Mucosa of descending colon (tissue), 3 donors: ENCODE data around the gene ZBTB47. TPM values are rescaled to one million over a fixed set of nuclear protein-coding genes. Genes with fewer than 3 reads are reported as not detected.
A peak's percentile ranks its signal among the peaks of the same experiment; 100 is the strongest.

Experiments
- ATAC-seq: fragments of 200-7000 bp; cut with Tn5 transposase; one replicate; pipeline ENCODE4 v1.9.1; 2020; ENCODE audit warnings: mild to moderate bottlenecking, moderate library complexity
- DNase-seq, 3 donors: peaks; one replicate each; pipeline ENCODE4 v3.0.0-alpha.2; 2020
- H3K36me3 ChIP-seq: fragments of 200-600 bp; one replicate; pipeline ENCODE4 v1.8.0; 2021; ENCODE audit warnings: low read depth, mild to moderate bottlenecking
- H3K4me1 ChIP-seq: fragments of 200-600 bp; one replicate; pipeline ENCODE4 v1.8.0; 2021; ENCODE audit warnings: low read depth, mild to moderate bottlenecking
- H3K4me3 ChIP-seq: fragments of 200-600 bp; one replicate; pipeline ENCODE4 v1.8.0; 2021; ENCODE audit warnings: mild to moderate bottlenecking
- H3K9me3 ChIP-seq: fragments of 200-600 bp; one replicate; pipeline ENCODE4 v1.8.0; 2021; ENCODE audit warnings: mild to moderate bottlenecking
- CTCF ChIP-seq: fragments of 200-600 bp; IDR thresholded peaks from one replicate; pipeline ENCODE4 v1.8.0; 2022; ENCODE audit warnings: antibody characterized with exemption, mild to moderate bottlenecking
- intact Hi-C, 2 donors: fragments of 100-400 bp; cut with DNase I in 1 of 2; cut with micrococcal nuclease in 1 of 2; formaldehyde crosslinking; loops; one replicate each; pipeline versions ENCODE4 v1.11.0 to v1.11.1; 2022; cut with DNase I, micrococcal nuclease
- total RNA-seq, 3 donors: library from RNA; stranded (reverse); fragmentation: NEBNext Ultra II Directional in 2 of 3; extraction: Animal tissue kit (Norgen Biotek cat#: 25700) in 2 of 3; gene quantifications; one replicate each; pipeline versions ENCODE4 v1.2.1 to v1.2.4, GENCODE V29; 2021 to 2023
- donor health status: DM: no; HTN: no; CAD: no; lungs with moderate emphysema.
- donor health status: DM: no; HTN: no; CAD: no.
- donor health status: DM: no; HTN: yes; CAD: no.

Gene ZBTB47
- total RNA-seq, 3 donors from 2014 or later: 3.1 to 45.5 (median 12.4) TPM

DNA sequence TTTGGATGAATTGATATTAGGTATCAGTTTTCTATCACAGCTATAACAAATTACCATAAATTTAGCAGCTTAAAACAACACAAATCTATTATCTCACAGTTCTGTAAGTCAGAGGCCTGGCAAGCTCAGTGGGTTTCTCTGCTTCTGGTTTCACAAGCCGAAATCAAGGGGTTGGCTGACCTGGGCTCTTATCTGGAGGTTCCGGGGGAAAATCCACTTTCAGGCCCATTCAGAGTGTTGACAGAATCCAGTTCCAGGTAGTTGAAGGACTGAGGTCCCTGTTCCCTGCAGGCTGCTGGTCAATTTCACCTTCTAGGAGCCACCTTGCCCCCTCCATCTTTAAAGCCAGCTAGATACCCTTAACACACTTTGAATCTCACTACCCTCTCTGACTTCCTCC is 60.2 kb downstream of the ZBTB47 start:
- intact Hi-C loops: no loop called here
- DNase-seq (no peak), ATAC-seq (no peak)
- Histone ChIP-seq H3K36me3 (no peaks in the 10 kb centered on the region), H3K9me3 (no peaks in the 10 kb centered on the region), H3K4me1 (no peaks in the 10 kb centered on the region), H3K4me3 (no peak overlapping the region)
- no peak for TF ChIP-seq CTCF

DNA sequence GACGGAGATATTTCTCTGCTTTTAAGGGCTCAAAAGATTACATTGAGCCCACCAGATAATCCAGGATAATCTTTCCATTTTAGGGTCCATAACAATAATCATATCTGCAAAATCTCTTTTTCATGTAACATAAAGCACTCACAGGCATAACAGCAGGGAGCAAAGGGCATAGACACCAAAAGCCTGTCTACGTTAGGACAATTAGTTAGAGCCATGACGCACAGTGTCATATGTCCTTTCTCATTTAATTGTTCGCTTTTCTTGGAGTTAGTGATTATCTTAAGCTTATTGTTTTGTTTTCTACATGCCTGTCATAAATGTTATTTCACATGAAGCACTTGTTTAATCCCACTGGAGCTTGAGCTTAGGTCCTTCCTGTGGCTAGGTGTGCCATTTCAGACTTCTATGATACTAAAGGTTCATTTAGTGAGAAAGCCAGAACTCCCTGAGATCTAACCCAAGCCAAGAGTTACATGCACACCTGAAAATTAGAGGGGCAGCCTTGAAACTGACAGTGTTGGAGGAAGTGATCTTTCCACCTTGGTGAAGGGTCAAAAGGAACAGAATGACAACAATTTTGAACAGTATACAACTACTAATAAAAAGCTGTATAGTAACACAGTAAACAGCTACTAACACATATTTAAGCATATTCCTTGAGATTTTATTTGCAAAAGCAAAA is 60.8 kb downstream of the ZBTB47 start:
- no peaks in the 10 kb centered on the region for H3K9me3 ChIP-seq
- no peaks in the 10 kb centered on the region for H3K36me3 ChIP-seq
- no peak for TF ChIP-seq CTCF
- intact Hi-C loops: no loop called here
- no peak overlapping the region for H3K4me3 ChIP-seq
- ATAC-seq (peak; percentile 62), DNase-seq (no peak)
- H3K4me1 ChIP-seq: no peaks in the 10 kb centered on the region

Other genes starting within 250 kb of the ZBTB47 start
- gene LYZL4, start 243.1 kb upstream of the ZBTB47 start, total RNA-seq: not detected
- gene VIPR1, start 151.1 kb upstream of the ZBTB47 start, total RNA-seq: 100 to 1,000 TPM in 2 of 3 donors, 10 to 100 TPM in 1; 68.9 to 202 (median 148) TPM
- gene SEC22C, start 71.7 kb upstream of the ZBTB47 start, total RNA-seq: 10 to 100 TPM in 2 of 3 donors, 1 to 10 TPM in 1; 9.3 to 34.2 (median 18.3) TPM
- 10 to 100 TPM; 17.5 to 19.6 (median 17.7) TPM for gene SS18L2, start 62.8 kb upstream of the ZBTB47 start, total RNA-seq
- gene NKTR, start 53.0 kb upstream of the ZBTB47 start, total RNA-seq: 10 to 100 TPM; 61.4 to 75.6 (median 70.5) TPM
- gene KLHL40, start 31.8 kb downstream of the ZBTB47 start, total RNA-seq: not detected
- under 1 TPM in 1 of 3 donors, not detected in 2; 0.70 TPM for gene HHATL, start 49.1 kb downstream of the ZBTB47 start, total RNA-seq
- gene CCDC13, start 119.6 kb downstream of the ZBTB47 start, total RNA-seq: 1 to 10 TPM; 2.2 to 3.3 (median 3.0) TPM
- 100 to 1,000 TPM; 174 to 468 (median 368) TPM for gene HIGD1A, start 150.8 kb downstream of the ZBTB47 start, total RNA-seq
- gene ACKR2, start 155.7 kb downstream of the ZBTB47 start, total RNA-seq: 10 to 100 TPM in 2 of 3 donors, 1 to 10 TPM in 1; 4.7 to 13.1 (median 10.4) TPM
- gene CYP8B1, start 222.2 kb downstream of the ZBTB47 start, total RNA-seq: not detected